GM12873 (cell line): ENCODE data around the gene NPFFR2.

ENCODE experiments used
- CTCF ChIP-seq: IDR thresholded peaks from 2 replicates; pipeline ENCODE4 v1.5.1; 2012; ENCODE audit warnings: low read depth, mild to moderate bottlenecking, moderate library complexity, low read length, control low read depth; ENCODE audit not compliant: insufficient read depth; ENCODE audit errors: missing control alignments

The NPFFR2 gene

GRCh38 chr4:72077346-72077745 lies 45.5 kb downstream of the NPFFR2 start:
- TF ChIP-seq CTCF: no peak

GRCh38 chr4:72084587-72085011 lies 52.8 kb downstream of the NPFFR2 start:
- TF ChIP-seq CTCF: no peak

DNA sequence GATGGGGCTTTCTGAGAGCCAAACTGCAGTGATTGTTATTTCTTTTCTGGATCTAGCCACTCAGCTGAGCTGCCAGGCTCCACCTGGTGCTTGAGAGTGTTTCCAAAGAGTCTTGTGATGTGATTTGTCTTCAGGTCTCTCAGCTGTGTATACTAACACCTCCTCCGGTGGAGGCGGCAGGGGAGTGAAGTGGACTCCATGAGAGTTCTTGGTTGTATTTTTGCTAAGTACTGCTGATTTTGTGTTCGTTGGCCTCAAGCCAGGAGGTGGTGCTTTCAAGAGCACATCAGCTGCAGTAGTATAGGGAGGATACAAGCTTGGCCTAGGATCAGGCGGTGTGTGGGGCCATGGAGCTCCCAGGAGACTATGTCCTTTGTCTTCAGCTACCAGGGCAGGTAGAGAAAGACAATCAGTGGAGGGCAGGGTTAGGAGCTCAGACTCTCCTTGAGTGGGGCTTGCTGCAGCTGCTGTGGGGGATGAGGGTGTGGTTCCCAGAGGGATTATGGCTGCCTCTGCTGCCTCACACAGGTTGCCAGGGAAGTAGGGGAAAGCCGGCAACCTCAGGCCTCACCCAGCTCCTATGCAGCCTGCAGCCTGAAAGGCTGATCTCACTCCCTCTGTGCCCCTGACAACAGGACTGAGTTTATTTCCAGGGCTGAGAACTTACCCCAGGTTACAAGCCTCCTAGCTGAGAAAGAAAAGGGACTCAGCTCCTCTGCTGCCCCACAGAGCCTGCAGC lies 62.4 kb downstream of the NPFFR2 start:
- TF ChIP-seq CTCF: no peak

- no peak for TF ChIP-seq CTCF
Observed at GRCh38 chr4:72107456-72107855, 75.7 kb downstream of the NPFFR2 start.

DNA sequence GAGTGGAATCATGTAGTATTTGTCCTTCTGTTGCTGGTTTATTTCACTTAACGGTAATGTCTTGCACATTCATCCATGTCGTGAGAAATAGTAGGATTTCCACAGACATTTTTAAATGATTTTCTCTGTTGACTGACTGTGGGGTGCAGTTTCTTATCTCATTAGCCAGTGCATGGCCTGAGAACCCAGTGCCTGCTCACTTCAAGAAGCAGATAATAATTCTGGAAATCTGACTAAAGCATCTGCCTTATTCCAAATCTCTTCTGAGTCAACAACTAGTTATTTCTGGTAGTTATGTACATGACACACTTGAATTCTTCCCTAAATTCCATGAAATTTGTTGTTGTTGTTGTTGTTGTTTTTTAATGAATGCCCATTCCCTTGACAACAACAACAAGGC lies 77.6 kb downstream of the NPFFR2 start:
- TF ChIP-seq CTCF: no peak

- TF ChIP-seq CTCF: no peak
Observed at GRCh38 chr4:72109959-72110497, 78.2 kb downstream of the NPFFR2 start.

GRCh38 chr4:72110886-72111285 lies 79.1 kb downstream of the NPFFR2 start:
- no peak for TF ChIP-seq CTCF
